ENCODE measurements around the gene MACF1.

MACF1 gene

GRCh38 chr1:39528082-39528481, 323.6 kb downstream of the MACF1 start:
- no peak for DNase-seq (ENCODE audit: extremely low read depth, insufficient read length)
- H3K36me3 ChIP-seq (ENCODE audit: control insufficient read depth, insufficient read depth, low read length) = peaks cover 13% of the 10 kb centered on the region
- no peaks in the 10 kb centered on the region for H3K27me3 ChIP-seq (replicated peaks; ENCODE audit: control insufficient read depth, insufficient read depth, low read length)
- no peak for TF ChIP-seq CTCF (IDR thresholded peaks at IDR 0.05; ENCODE audit: insufficient read depth, low read length, poor library complexity, severe bottlenecking)
- H3K4me3 ChIP-seq (replicated peaks; ENCODE audit: low read depth, low read length) = no peak overlapping the region

- H3K4me3 ChIP-seq (replicated peaks; ENCODE audit: low read depth, low read length) = no peak overlapping the region
- no peak for TF ChIP-seq CTCF (IDR thresholded peaks at IDR 0.05; ENCODE audit: insufficient read depth, low read length, poor library complexity, severe bottlenecking)
- peaks cover 12% of the 10 kb centered on the region for H3K36me3 ChIP-seq (ENCODE audit: control insufficient read depth, insufficient read depth, low read length)
- no peak for DNase-seq (ENCODE audit: extremely low read depth, insufficient read length)
- no peaks in the 10 kb centered on the region for H3K27me3 ChIP-seq (replicated peaks; ENCODE audit: control insufficient read depth, insufficient read depth, low read length)
Measured at GRCh38 chr1:39529901-39530535, 325.5 kb downstream of the MACF1 start.

GRCh38 chr1:39531526-39531925, 327.0 kb downstream of the MACF1 start:
- Histone ChIP-seq H3K36me3 (ENCODE audit: control insufficient read depth, insufficient read depth, low read length) (peaks cover 11% of the 10 kb centered on the region), H3K27me3 (replicated peaks; ENCODE audit: control insufficient read depth, insufficient read depth, low read length) (no peaks in the 10 kb centered on the region)
- TF ChIP-seq CTCF (IDR thresholded peaks at IDR 0.05; ENCODE audit: insufficient read depth, low read length, poor library complexity, severe bottlenecking) = no peak

GRCh38 chr1:39533442-39533841, 328.9 kb downstream of the MACF1 start:
- Histone ChIP-seq H3K4me3 (replicated peaks; ENCODE audit: low read depth, low read length) (no peak overlapping the region), H3K27me3 (replicated peaks; ENCODE audit: control insufficient read depth, insufficient read depth, low read length) (no peaks in the 10 kb centered on the region), H3K36me3 (ENCODE audit: control insufficient read depth, insufficient read depth, low read length) (peaks cover 4% of the 10 kb centered on the region)
- DNase-seq (ENCODE audit: extremely low read depth, insufficient read length) = no peak
- TF ChIP-seq CTCF (IDR thresholded peaks at IDR 0.05; ENCODE audit: insufficient read depth, low read length, poor library complexity, severe bottlenecking) = no peak

More at GRCh38 chr1:39531526-39531925, 327.0 kb downstream of the MACF1 start:
- H3K4me3 ChIP-seq (replicated peaks; ENCODE audit: low read depth, low read length) = no peak overlapping the region
- no peak for DNase-seq (ENCODE audit: extremely low read depth, insufficient read length)

Data from GM06990 (cell line).